Measurements from ENCODE around the gene HNRNPDL. TPM values are rescaled to one million over a fixed set of nuclear protein-coding genes. Genes with fewer than 3 reads are reported as not detected.
"Not testable (repeated sequence)": the region's sequence is repeated elsewhere in the genome, so short reads cannot be mapped to it uniquely, and the experiment has no call there.

HNRNPDL gene
- total RNA-seq, 4 donors from 2014 or later: 101 to 257 (median 126) TPM

- no peak for DNase-seq (ENCODE audit: low spot score in 2 of 2)
- no peaks in the 10 kb centered on the region for H3K36me3 ChIP-seq
- no peaks in the 10 kb centered on the region for H3K27me3 ChIP-seq
- H3K4me3 ChIP-seq: no peak overlapping the region
- TF ChIP-seq POLR2AphosphoS5 (IDR thresholded peaks at IDR 0.05) (no peak), POLR2A (IDR thresholded peaks at IDR 0.05) (no peak), EP300 (IDR thresholded peaks at IDR 0.05) (no peak)
- TF ChIP-seq, protein P1, sequence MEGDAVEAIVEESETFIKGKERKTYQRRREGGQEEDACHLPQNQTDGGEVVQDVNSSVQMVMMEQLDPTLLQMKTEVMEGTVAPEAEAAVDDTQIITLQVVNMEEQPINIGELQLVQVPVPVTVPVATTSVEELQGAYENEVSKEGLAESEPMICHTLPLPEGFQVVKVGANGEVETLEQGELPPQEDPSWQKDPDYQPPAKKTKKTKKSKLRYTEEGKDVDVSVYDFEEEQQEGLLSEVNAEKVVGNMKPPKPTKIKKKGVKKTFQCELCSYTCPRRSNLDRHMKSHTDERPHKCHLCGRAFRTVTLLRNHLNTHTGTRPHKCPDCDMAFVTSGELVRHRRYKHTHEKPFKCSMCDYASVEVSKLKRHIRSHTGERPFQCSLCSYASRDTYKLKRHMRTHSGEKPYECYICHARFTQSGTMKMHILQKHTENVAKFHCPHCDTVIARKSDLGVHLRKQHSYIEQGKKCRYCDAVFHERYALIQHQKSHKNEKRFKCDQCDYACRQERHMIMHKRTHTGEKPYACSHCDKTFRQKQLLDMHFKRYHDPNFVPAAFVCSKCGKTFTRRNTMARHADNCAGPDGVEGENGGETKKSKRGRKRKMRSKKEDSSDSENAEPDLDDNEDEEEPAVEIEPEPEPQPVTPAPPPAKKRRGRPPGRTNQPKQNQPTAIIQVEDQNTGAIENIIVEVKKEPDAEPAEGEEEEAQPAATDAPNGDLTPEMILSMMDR (IDR thresholded peaks at IDR 0.05): no peak
- 59% methylated on average over 1 of the region's 1 CpG for WGBS
- no peaks in the 10 kb centered on the region for H3K9me3 ChIP-seq
- no peaks in the 10 kb centered on the region for H3K4me1 ChIP-seq
- H3K27ac ChIP-seq: no peak overlapping the region
These were observed 26.5 kb downstream of the HNRNPDL start for GRCh38 chr4:82403725-82404124.

DNA sequence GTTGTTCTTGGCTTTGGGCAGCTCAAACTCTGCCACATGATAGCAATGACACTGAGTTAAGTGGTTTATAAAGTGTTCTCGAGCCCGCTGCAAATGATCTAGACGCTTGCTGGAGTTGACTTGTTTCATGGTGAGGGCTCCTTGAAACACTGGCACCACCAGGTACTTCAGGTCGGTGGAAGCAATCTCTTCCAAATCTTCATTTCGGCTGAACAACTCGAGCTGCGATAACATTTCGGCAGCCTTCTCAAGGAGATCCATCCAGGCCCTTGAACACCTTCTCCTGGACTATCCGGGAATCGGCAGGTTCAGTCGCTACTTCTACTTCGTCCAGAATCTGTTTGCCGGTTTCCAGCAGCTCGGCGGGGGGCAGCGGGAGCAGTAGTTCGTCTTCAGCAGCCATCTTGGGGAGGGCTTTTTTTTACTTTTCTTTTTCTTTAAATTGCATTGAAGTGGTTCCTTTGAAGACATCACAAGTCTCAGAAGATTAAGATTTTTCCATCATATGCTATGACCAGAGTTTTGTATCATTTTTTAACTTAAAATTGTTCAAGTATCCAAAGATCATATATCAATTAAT is 28.0 kb downstream of the HNRNPDL start:
- 90% methylated on average over 17 of the region's 17 CpGs for WGBS
- H3K4me3 ChIP-seq: no peak overlapping the region
- H3K9me3 ChIP-seq: no peaks in the 10 kb centered on the region
- H3K4me1 ChIP-seq: no peaks in the 10 kb centered on the region
- H3K27ac ChIP-seq: no peak overlapping the region
- H3K36me3 ChIP-seq: no peaks in the 10 kb centered on the region
- TF ChIP-seq POLR2AphosphoS5 (IDR thresholded peaks at IDR 0.05) (no peak), EP300 (IDR thresholded peaks at IDR 0.05) (no peak), POLR2A (IDR thresholded peaks at IDR 0.05) (no peak)
- TF ChIP-seq, protein P1 (IDR thresholded peaks at IDR 0.05): no peak
- DNase-seq (ENCODE audit: low spot score in 2 of 2): no peak
- no peaks in the 10 kb centered on the region for H3K27me3 ChIP-seq

DNA sequence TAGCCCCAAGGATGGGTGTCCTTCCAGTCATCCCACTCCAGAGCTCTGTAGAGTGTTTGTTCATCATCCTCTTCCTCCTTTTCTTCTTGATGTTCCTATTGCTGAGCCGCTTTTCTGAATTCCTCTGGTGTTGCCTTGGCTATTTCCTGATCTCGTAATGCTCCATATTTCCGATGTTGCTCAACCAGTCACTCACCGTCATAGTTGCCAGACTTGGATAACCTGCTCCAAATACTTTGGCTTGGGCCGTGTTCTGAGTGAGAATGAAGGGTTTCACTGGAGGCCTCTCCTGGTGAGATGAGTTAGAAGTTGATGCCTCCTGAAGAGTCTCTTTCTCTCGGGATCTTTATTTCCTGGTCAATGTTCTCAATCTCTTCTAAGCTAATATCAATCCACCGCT is 28.7 kb downstream of the HNRNPDL start:
- Histone ChIP-seq H3K36me3 (no peaks in the 10 kb centered on the region), H3K9me3 (no peaks in the 10 kb centered on the region), H3K27ac (no peak overlapping the region), H3K4me3 (no peak overlapping the region), H3K27me3 (no peaks in the 10 kb centered on the region), H3K4me1 (no peaks in the 10 kb centered on the region)
- no peak for DNase-seq (ENCODE audit: low spot score in 2 of 2)
- 84% methylated on average over 7 of the region's 7 CpGs for WGBS
- TF ChIP-seq, protein P1 (IDR thresholded peaks at IDR 0.05): no peak
- TF ChIP-seq EP300 (IDR thresholded peaks at IDR 0.05): no peak
- no peak for TF ChIP-seq POLR2AphosphoS5 (IDR thresholded peaks at IDR 0.05)
- no peak for TF ChIP-seq POLR2A (IDR thresholded peaks at IDR 0.05)

DNA sequence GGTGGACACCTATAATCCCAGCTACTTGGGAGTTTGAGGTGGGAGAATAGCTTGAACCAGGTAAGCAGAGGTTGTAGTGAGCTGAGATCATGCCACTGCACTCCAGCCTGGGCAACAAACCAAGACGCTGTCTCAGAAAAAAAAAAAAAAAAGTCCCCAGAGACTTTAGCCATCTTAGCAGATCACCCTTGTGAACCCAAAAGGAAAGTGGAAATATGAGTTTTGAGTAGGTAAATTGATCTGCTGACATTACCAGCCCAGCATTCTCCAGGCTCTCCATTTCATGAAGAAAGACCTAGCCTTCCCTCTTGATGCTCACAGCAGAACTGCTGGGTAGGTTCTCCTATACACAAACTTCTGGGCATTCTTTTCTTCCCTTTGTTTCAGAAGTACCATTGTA is 32.0 kb downstream of the HNRNPDL start:
- Histone ChIP-seq H3K4me1 (no peaks in the 10 kb centered on the region), H3K9me3 (no peaks in the 10 kb centered on the region), H3K27me3 (no peaks in the 10 kb centered on the region), H3K36me3 (no peaks in the 10 kb centered on the region), H3K27ac (no peak overlapping the region), H3K4me3 (no peak overlapping the region)
- no peak for DNase-seq (ENCODE audit: low spot score in 2 of 2)
- 89% methylated on average over 1 of the region's 1 CpG for WGBS
- TF ChIP-seq POLR2AphosphoS5 (IDR thresholded peaks at IDR 0.05) (no peak), EP300 (IDR thresholded peaks at IDR 0.05) (no peak), POLR2A (IDR thresholded peaks at IDR 0.05) (no peak)
- TF ChIP-seq, protein P1 (IDR thresholded peaks at IDR 0.05): no peak

DNA sequence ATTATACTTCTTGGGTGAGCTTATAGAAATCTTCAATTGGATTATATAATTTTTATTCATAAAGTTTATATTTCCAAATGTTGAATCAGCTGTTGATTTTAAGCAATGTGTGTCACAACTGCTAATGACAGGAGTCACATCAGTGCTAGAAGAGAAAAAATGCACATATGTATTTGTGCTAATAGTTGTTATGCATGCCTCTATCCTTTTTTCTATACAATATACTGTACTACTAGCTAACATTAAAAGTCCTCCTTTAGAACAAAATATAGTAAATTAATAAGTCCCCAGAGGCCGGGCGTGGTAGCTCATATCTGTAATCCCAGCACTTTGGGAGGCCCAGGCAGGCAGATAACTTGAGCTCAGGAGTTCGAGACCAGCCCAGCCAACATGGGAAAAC is 32.7 kb downstream of the HNRNPDL start:
- Histone ChIP-seq H3K4me1 (no peaks in the 10 kb centered on the region), H3K4me3 (no peak overlapping the region), H3K27ac (no peak overlapping the region), H3K27me3 (no peaks in the 10 kb centered on the region), H3K36me3 (no peaks in the 10 kb centered on the region), H3K9me3 (no peaks in the 10 kb centered on the region)
- no peak for TF ChIP-seq EP300 (IDR thresholded peaks at IDR 0.05)
- DNase-seq (ENCODE audit: low spot score in 2 of 2): no peak
- 75% methylated on average over 3 of the region's 3 CpGs for WGBS

- Histone ChIP-seq H3K4me1 (no peaks in the 10 kb centered on the region), H3K27me3 (no peaks in the 10 kb centered on the region), H3K9me3 (no peaks in the 10 kb centered on the region), H3K36me3 (no peaks in the 10 kb centered on the region), H3K27ac (no peak overlapping the region), H3K4me3 (no peak overlapping the region)
- no peak for DNase-seq (ENCODE audit: low spot score in 2 of 2)
- 86% methylated on average over 3 of the region's 3 CpGs for WGBS
- no peak for TF ChIP-seq EP300 (IDR thresholded peaks at IDR 0.05)
- no peak for TF ChIP-seq POLR2A (IDR thresholded peaks at IDR 0.05)
- TF ChIP-seq, protein P1 (IDR thresholded peaks at IDR 0.05): no peak
- TF ChIP-seq POLR2AphosphoS5 (IDR thresholded peaks at IDR 0.05): no peak
These were observed 35.4 kb downstream of the HNRNPDL start for GRCh38 chr4:82394896-82395295.

- not testable (repeated sequence) for DNase-seq (ENCODE audit: low spot score in 2 of 2); H3K27me3 ChIP-seq; H3K4me1 ChIP-seq; H3K4me3 ChIP-seq; H3K36me3 ChIP-seq; H3K9me3 ChIP-seq; H3K27ac ChIP-seq
- 89% methylated on average over 9 of the region's 9 CpGs for WGBS
These were observed 40.2 kb downstream of the HNRNPDL start for GRCh38 chr4:82390061-82390460.
